Common myeloid progenitor, CD34-positive (primary cell): ENCODE results near the gene GABRR2.

Source experiments
- CTCF ChIA-PET: fragments of 350-600 bp; sonication (Branson Sonifier 250); formaldehyde crosslinking; loops from one replicate; lab custom pipeline; 2021; ENCODE audit warnings: antibody characterized with exemption; lab: Charles Lee
- POLR2A ChIA-PET: fragments of 350-600 bp; sonication (Branson Sonifier 250); formaldehyde crosslinking; loops from one replicate; lab custom pipeline; 2021; ENCODE audit warnings: antibody characterized with exemption; lab: Charles Lee
- DNase-seq, 3 donors: peaks; one replicate each; pipeline versions ENCODE4 v3.0.0 to v3.0.0-alpha.2; 2013
- H3K27ac ChIP-seq, 2 experiments: 1 replicate in 1 of 2; 2 replicates in 1 of 2; pipeline ENCODE4 v1.7.0; 2013; ENCODE audit warnings: inconsistent platforms in 2 of 2, low read length in 2 of 2, mild to moderate bottlenecking in 2 of 2, low read depth in 1 of 2, moderate library complexity in 1 of 2; ENCODE audit not compliant: severe bottlenecking in 2 of 2, insufficient read depth in 1 of 2, poor library complexity in 1 of 2
- H3K27me3 ChIP-seq, 5 experiments: replicated peaks in 2 of 5; 1 replicate in 3 of 5; 2 replicates in 2 of 5; pipeline versions ENCODE4 v1.6.1 to v1.7.0; 2013; ENCODE audit warnings: low read length in 4 of 5, mild to moderate bottlenecking in 2 of 5, moderate library complexity in 2 of 5, inconsistent platforms in 1 of 5; ENCODE audit not compliant: insufficient read depth in 5 of 5, control insufficient read depth in 4 of 5
- H3K36me3 ChIP-seq, 4 experiments: 1 replicate in 2 of 4; 2 replicates in 2 of 4; pipeline versions ENCODE4 v1.6.1 to v1.7.0; 2013; ENCODE audit warnings: low read length in 3 of 4, control low read depth in 1 of 4, mild to moderate bottlenecking in 1 of 4; ENCODE audit not compliant: control insufficient read depth in 4 of 4, insufficient read depth in 4 of 4
- H3K4me1 ChIP-seq, 4 experiments: 1 replicate in 3 of 4; 2 replicates in 1 of 4; pipeline versions ENCODE4 v1.6.1 to v1.7.1; 2013; ENCODE audit warnings: low read length in 3 of 4, mild to moderate bottlenecking in 3 of 4, control low read depth in 1 of 4, inconsistent platforms in 1 of 4, moderate library complexity in 1 of 4; ENCODE audit not compliant: control insufficient read depth in 4 of 4, insufficient read depth in 4 of 4; ENCODE audit errors: control extremely low read depth in 1 of 4
- H3K4me3 ChIP-seq, 7 experiments: 1 replicate in 4 of 7; 2 replicates in 3 of 7; pipeline versions ENCODE4 v1.5.1 to v1.7.0; 2013; ENCODE audit warnings: mild to moderate bottlenecking in 7 of 7, low read length in 6 of 7, moderate library complexity in 6 of 7, inconsistent platforms in 2 of 7, low read depth in 2 of 7, control low read depth in 1 of 7; ENCODE audit not compliant: insufficient read depth in 4 of 7, control insufficient read depth in 1 of 7; ENCODE audit errors: extremely low read depth in 1 of 7
- H3K9me3 ChIP-seq, 5 experiments: 1 replicate in 4 of 5; 2 replicates in 1 of 5; pipeline versions ENCODE4 v1.6.1 to v1.7.1; 2013; ENCODE audit warnings: low read length in 4 of 5, mild to moderate bottlenecking in 2 of 5, inconsistent platforms in 1 of 5, low read depth in 1 of 5, moderate library complexity in 1 of 5; ENCODE audit not compliant: control insufficient read depth in 4 of 5, insufficient read depth in 2 of 5; ENCODE audit errors: control extremely low read depth in 1 of 5
- WGBS: methylation state at CpG from one replicate; pipeline ENCODE4 v1.1.5; 2013; ENCODE audit not compliant: insufficient coverage; 5-methylcytosine and 5-hydroxymethylcytosine counted together

The GABRR2 gene

GRCh38 chr6:89257781-89258180 is 57.3 kb downstream of the GABRR2 start:
- DNase-seq, result no peak
- Histone ChIP-seq H3K27ac (no peak overlapping the region), H3K4me1 (peaks cover 13 to 32% (median 18%) of the 10 kb centered on the region in 4 experiments), H3K4me3 (no peak overlapping the region), H3K36me3 (no peaks in the 10 kb centered on the region), H3K9me3 (no peaks in the 10 kb centered on the region), H3K27me3 (no peaks in the 10 kb centered on the region)
- ChIA-PET POLR2A (no interaction called here), CTCF (interaction anchor here (0.9 to 1.8 kb wide), 2 partner anchors 13 to 16 kb away, joined by 3 read pairs; no protein-coding TSS in a partner anchor)
- WGBS, result 100% methylated on average over 4 of the region's 4 CpGs

DNA sequence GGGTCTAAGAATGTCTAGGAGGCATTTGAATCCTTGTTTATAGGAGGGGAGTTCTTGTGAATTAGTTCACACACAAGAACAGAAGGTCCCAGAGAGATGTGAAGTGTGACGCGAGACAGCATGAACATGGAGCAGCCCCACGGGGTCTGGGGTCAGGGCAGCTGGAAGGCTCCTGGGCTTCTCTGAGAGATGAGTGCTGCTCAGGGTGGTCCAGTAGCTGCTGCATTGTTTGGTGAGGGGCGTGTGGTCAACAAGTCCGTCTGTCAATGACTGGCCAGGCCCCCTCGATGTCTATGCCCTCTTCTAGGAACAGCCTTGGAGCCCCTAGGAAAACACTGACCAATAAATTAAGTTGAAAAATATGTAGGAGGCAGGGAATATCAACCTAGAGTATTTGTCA is 57.8 kb downstream of the GABRR2 start:
- Histone ChIP-seq H3K9me3 (no peaks in the 10 kb centered on the region), H3K4me1 (peaks cover 13 to 35% (median 18%) of the 10 kb centered on the region in 4 experiments), H3K36me3 (no peaks in the 10 kb centered on the region), H3K27ac (no peak overlapping the region), H3K27me3 (no peaks in the 10 kb centered on the region), H3K4me3 (no peak overlapping the region)
- no peak for DNase-seq
- WGBS, result 100% methylated on average over 5 of the region's 6 CpGs
- ChIA-PET CTCF (interaction anchor here (0.9 to 1.8 kb wide), 3 partner anchors 11 to 15 kb away, joined by 3 to 4 read pairs (median 3); no protein-coding TSS in a partner anchor), POLR2A (no interaction called here)

- ChIA-PET POLR2A (no interaction called here), CTCF (interaction anchor here (1.0 to 1.6 kb wide), 3 partner anchors 12 to 121 kb away, joined by 3 to 7 read pairs (median 3); no protein-coding TSS in a partner anchor)
- Histone ChIP-seq H3K9me3 (no peaks in the 10 kb centered on the region), H3K36me3 (no peaks in the 10 kb centered on the region), H3K4me3 (no peak overlapping the region), H3K27ac (no peak overlapping the region), H3K27me3 (no peaks in the 10 kb centered on the region), H3K4me1 (peaks cover 4 to 19% (median 6%) of the 10 kb centered on the region in 4 experiments)
- no peak for DNase-seq
- 93% methylated on average over 2 of the region's 4 CpGs for WGBS
Observed at GRCh38 chr6:89255417-89255816, 59.7 kb downstream of the GABRR2 start.

GRCh38 chr6:89254569-89254968 is 60.5 kb downstream of the GABRR2 start:
- Histone ChIP-seq H3K36me3 (no peaks in the 10 kb centered on the region), H3K27me3 (no peaks in the 10 kb centered on the region), H3K27ac (no peak overlapping the region), H3K4me3 (no peak overlapping the region), H3K9me3 (no peaks in the 10 kb centered on the region), H3K4me1 (peaks cover 0 to 12% (median under 1%) of the 10 kb centered on the region in 4 experiments)
- DNase-seq, result no peak
- ChIA-PET CTCF (interaction anchor here (0.9 to 2.7 kb wide), 6 partner anchors 11 to 112 kb away, joined by 3 to 11 read pairs (median 3); no protein-coding TSS in a partner anchor), POLR2A (no interaction called here)

GRCh38 chr6:89252907-89253306 is 62.2 kb downstream of the GABRR2 start:
- H3K27me3 ChIP-seq, result no peaks in the 10 kb centered on the region
- ChIA-PET CTCF (interaction anchor here (1.7 to 2.7 kb wide), 2 partner anchors 9 to 12 kb away, joined by 3 to 11 read pairs; no protein-coding TSS in a partner anchor), POLR2A (no interaction called here)
- 100% methylated on average over 2 of the region's 2 CpGs for WGBS
- peaks cover 0 to 7% (median 0%) of the 10 kb centered on the region in 4 experiments for H3K4me1 ChIP-seq
- H3K4me3 ChIP-seq, result no peak overlapping the region
- DNase-seq, result no peak
- no peaks in the 10 kb centered on the region for H3K9me3 ChIP-seq
- no peaks in the 10 kb centered on the region for H3K36me3 ChIP-seq
- H3K27ac ChIP-seq, result no peak overlapping the region

DNA sequence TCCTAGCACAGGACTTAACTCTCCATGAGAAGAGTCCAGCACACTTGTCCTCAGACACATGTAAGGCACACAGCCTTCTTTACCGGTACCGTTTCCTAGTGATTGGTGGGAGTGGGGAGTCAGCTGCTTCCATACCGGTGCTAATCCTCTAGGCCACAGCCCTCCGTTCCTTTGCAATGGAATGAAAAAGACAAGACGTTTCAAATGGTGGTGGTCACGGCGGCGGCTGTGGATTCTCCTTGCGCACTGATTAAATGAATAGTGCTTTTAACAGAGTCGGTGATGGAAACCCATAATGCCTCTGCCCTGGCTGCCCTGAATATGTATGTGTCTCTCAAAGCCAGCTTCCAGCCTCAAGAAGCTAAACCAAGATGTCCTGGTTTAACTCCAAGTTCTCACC is 63.1 kb downstream of the GABRR2 start:
- ChIA-PET CTCF (interaction anchor here (1.7 to 2.7 kb wide), 3 partner anchors 8 to 230 kb away, joined by 3 to 11 read pairs (median 8); no protein-coding TSS in a partner anchor), POLR2A (interaction anchor here (0.5 kb wide), 1 partner anchor 166 kb away, joined by 3 read pairs; no protein-coding TSS in a partner anchor)
- no peak for DNase-seq
- H3K36me3 ChIP-seq, result no peaks in the 10 kb centered on the region
- H3K27me3 ChIP-seq, result no peaks in the 10 kb centered on the region
- no peak overlapping the region for H3K27ac ChIP-seq
- H3K4me3 ChIP-seq, result no peak overlapping the region
- peaks cover 0 to 7% (median 0%) of the 10 kb centered on the region in 4 experiments for H3K4me1 ChIP-seq
- WGBS, result 85% methylated on average over 10 of the region's 10 CpGs
- no peaks in the 10 kb centered on the region for H3K9me3 ChIP-seq

DNA sequence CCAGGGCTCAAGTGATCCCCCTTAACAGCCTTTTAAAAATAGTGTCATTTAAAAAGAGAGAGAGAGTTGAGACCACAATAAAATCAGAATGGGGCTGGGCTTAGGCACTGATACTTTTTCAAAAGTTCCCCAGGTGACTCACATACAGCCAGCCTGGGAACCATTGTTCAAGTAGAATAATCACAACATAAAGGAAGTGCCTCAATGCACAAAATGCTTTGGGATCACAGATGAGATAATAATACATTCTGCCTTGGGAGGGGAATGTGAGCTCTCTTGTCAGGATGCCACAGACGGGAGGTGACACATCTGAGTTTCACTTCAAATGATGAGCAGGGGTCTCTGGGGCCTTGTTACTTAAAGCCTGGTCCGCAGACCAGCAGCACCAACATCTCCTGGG is 63.9 kb downstream of the GABRR2 start:
- ChIA-PET CTCF (interaction anchor here (1.7 to 2.1 kb wide), 2 partner anchors 10 to 229 kb away, joined by 3 to 8 read pairs; no protein-coding TSS in a partner anchor), POLR2A (no interaction called here)
- Histone ChIP-seq H3K27me3 (no peaks in the 10 kb centered on the region), H3K4me3 (no peak overlapping the region), H3K27ac (no peak overlapping the region), H3K9me3 (no peaks in the 10 kb centered on the region), H3K36me3 (no peaks in the 10 kb centered on the region), H3K4me1 (peaks cover 0 to 7% (median 0%) of the 10 kb centered on the region in 4 experiments)
- 100% methylated on average over 1 of the region's 2 CpGs for WGBS
- DNase-seq, result no peak
